ENCODE results near the gene IL22RA1. TPM values are rescaled to one million over a fixed set of nuclear protein-coding genes. Genes with fewer than 3 reads are reported as not detected.

IL22RA1 gene
- total RNA-seq, 1 experiment from 2014 or later: 0.28 TPM

DNA sequence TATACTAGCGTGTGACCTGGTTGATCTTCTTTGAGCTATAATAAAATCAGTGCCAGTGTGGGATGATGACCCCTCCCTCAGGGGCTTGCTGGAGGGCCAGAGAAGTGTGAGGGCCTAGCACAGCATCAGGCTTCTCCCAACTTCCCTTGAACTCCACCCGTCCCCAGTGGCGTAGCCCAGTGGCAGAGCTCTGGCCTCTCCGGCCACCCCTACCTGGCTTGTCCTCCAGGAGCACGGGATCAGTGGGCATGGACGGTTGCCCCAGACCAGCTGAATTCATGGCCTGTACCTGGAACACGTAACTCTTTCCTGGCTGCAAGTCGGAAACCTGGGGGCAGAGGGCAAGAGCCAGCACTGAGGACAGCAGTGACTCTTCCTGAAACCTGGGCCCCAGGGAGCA is 67.0 kb downstream of the IL22RA1 start:
- POLR2A ChIA-PET: no interaction called here
- H3K4me3 Mint-ChIP-seq: no peak overlapping the region
- ATAC-seq: no peak

DNA sequence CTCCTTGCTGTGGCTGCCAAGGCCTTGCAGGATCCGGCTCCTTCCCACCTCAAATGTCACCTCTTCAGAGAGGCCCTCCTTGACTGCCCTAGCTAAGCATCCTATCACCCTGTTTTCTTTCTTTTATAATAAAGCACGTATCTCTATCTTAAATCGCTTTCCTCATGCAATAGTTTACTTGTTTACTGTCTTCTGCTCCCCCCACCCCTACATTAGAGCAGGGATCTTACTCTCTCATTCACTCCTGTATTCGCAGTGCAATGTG is 67.4 kb downstream of the IL22RA1 start:
- ChIA-PET CTCF (interaction anchor here (0.8 kb wide), 1 partner anchor 37 kb away, joined by 3 read pairs; the partner anchor contains the start of gene MYOM3), POLR2A (no interaction called here)
- no peak overlapping the region for H3K4me3 Mint-ChIP-seq
- H3K27ac Mint-ChIP-seq: no peak overlapping the region
- TF ChIP-seq ZNF671 (CRISPR knock-in tag; IDR thresholded peaks at IDR 0.05) (no peak), KAT7 (CRISPR knock-in tag; IDR thresholded peaks at IDR 0.05; ENCODE audit: borderline replicate concordance) (no peak), TCF7 (CRISPR knock-in tag; IDR thresholded peaks at IDR 0.05; ENCODE audit: low read depth) (no peak), PRRX2 (CRISPR knock-in tag; IDR thresholded peaks at IDR 0.05) (no peak), NFATC4 (CRISPR knock-in tag; IDR thresholded peaks at IDR 0.05) (no peak), GABPB1 (CRISPR knock-in tag; IDR thresholded peaks at IDR 0.05) (no peak), TEAD4 (CRISPR knock-in tag; IDR thresholded peaks at IDR 0.05) (no peak), NR3C1 (CRISPR knock-in tag; conservative IDR thresholded peaks at IDR 0.05; ENCODE audit: low read depth) (no peak), CREB1 (CRISPR knock-in tag; IDR thresholded peaks at IDR 0.05) (no peak), RORB (CRISPR knock-in tag; IDR thresholded peaks at IDR 0.05) (no peak)
- TF ChIP-seq, protein P1, sequence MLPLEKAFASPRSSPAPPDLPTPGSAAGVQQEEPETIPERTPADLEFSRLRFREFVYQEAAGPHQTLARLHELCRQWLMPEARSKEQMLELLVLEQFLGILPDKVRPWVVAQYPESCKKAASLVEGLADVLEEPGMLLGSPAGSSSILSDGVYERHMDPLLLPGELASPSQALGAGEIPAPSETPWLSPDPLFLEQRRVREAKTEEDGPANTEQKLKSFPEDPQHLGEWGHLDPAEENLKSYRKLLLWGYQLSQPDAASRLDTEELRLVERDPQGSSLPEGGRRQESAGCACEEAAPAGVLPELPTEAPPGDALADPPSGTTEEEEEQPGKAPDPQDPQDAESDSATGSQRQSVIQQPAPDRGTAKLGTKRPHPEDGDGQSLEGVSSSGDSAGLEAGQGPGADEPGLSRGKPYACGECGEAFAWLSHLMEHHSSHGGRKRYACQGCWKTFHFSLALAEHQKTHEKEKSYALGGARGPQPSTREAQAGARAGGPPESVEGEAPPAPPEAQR (CRISPR knock-in tag; IDR thresholded peaks at IDR 0.05): no peak
- TF ChIP-seq, protein P2, sequence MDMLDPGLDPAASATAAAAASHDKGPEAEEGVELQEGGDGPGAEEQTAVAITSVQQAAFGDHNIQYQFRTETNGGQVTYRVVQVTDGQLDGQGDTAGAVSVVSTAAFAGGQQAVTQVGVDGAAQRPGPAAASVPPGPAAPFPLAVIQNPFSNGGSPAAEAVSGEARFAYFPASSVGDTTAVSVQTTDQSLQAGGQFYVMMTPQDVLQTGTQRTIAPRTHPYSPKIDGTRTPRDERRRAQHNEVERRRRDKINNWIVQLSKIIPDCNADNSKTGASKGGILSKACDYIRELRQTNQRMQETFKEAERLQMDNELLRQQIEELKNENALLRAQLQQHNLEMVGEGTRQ (CRISPR knock-in tag; IDR thresholded peaks at IDR 0.05): no peak
- TF ChIP-seq, protein P3, sequence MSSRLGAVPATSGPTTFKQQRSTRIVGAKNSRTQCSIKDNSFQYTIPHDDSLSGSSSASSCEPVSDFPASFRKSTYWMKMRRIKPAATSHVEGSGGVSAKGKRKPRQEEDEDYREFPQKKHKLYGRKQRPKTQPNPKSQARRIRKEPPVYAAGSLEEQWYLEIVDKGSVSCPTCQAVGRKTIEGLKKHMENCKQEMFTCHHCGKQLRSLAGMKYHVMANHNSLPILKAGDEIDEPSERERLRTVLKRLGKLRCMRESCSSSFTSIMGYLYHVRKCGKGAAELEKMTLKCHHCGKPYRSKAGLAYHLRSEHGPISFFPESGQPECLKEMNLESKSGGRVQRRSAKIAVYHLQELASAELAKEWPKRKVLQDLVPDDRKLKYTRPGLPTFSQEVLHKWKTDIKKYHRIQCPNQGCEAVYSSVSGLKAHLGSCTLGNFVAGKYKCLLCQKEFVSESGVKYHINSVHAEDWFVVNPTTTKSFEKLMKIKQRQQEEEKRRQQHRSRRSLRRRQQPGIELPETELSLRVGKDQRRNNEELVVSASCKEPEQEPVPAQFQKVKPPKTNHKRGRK (CRISPR knock-in tag; IDR thresholded peaks at IDR 0.05; ENCODE audit: borderline replicate concordance): no peak
- TF ChIP-seq, protein P4, sequence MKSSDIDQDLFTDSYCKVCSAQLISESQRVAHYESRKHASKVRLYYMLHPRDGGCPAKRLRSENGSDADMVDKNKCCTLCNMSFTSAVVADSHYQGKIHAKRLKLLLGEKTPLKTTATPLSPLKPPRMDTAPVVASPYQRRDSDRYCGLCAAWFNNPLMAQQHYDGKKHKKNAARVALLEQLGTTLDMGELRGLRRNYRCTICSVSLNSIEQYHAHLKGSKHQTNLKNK (CRISPR knock-in tag; IDR thresholded peaks at IDR 0.05): no peak
- TF ChIP-seq, protein P5, sequence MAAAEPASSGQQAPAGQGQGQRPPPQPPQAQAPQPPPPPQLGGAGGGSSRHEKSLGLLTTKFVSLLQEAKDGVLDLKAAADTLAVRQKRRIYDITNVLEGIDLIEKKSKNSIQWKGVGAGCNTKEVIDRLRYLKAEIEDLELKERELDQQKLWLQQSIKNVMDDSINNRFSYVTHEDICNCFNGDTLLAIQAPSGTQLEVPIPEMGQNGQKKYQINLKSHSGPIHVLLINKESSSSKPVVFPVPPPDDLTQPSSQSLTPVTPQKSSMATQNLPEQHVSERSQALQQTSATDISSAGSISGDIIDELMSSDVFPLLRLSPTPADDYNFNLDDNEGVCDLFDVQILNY (CRISPR knock-in tag; IDR thresholded peaks at IDR 0.05): no peak
- TF ChIP-seq, protein P6, sequence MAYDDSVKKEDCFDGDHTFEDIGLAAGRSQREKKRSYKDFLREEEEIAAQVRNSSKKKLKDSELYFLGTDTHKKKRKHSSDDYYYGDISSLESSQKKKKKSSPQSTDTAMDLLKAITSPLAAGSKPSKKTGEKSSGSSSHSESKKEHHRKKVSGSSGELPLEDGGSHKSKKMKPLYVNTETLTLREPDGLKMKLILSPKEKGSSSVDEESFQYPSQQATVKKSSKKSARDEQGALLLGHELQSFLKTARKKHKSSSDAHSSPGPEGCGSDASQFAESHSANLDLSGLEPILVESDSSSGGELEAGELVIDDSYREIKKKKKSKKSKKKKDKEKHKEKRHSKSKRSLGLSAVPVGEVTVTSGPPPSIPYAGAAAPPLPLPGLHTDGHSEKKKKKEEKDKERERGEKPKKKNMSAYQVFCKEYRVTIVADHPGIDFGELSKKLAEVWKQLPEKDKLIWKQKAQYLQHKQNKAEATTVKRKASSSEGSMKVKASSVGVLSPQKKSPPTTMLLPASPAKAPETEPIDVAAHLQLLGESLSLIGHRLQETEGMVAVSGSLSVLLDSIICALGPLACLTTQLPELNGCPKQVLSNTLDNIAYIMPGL (CRISPR knock-in tag; IDR thresholded peaks at IDR 0.05): no peak
- peaks cover 22% of the 10 kb centered on the region for H3K4me1 Mint-ChIP-seq
- no peak for ATAC-seq
- H3K36me3 Mint-ChIP-seq: no peaks in the 10 kb centered on the region
- no peak for DNase-seq (ENCODE audit: low spot score)
- no peaks in the 10 kb centered on the region for H3K9me3 Mint-ChIP-seq
- H3K27me3 Mint-ChIP-seq (ENCODE audit: low read depth): no peaks in the 10 kb centered on the region

More for the DNA sequence above, 67.0 kb downstream of the IL22RA1 start:
- TF ChIP-seq TEAD4 (CRISPR knock-in tag; IDR thresholded peaks at IDR 0.05): no peak
- no peak for TF ChIP-seq CREB1 (CRISPR knock-in tag; IDR thresholded peaks at IDR 0.05)
- TF ChIP-seq, protein P7, sequence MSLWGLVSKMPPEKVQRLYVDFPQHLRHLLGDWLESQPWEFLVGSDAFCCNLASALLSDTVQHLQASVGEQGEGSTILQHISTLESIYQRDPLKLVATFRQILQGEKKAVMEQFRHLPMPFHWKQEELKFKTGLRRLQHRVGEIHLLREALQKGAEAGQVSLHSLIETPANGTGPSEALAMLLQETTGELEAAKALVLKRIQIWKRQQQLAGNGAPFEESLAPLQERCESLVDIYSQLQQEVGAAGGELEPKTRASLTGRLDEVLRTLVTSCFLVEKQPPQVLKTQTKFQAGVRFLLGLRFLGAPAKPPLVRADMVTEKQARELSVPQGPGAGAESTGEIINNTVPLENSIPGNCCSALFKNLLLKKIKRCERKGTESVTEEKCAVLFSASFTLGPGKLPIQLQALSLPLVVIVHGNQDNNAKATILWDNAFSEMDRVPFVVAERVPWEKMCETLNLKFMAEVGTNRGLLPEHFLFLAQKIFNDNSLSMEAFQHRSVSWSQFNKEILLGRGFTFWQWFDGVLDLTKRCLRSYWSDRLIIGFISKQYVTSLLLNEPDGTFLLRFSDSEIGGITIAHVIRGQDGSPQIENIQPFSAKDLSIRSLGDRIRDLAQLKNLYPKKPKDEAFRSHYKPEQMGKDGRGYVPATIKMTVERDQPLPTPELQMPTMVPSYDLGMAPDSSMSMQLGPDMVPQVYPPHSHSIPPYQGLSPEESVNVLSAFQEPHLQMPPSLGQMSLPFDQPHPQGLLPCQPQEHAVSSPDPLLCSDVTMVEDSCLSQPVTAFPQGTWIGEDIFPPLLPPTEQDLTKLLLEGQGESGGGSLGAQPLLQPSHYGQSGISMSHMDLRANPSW (CRISPR knock-in tag; conservative IDR thresholded peaks at IDR 0.05; ENCODE audit: low read depth): no peak
- TF ChIP-seq GRHL2 (CRISPR knock-in tag; IDR thresholded peaks at IDR 0.05; ENCODE audit: insufficient replicate concordance, severe bottlenecking): no peak
- H3K27me3 Mint-ChIP-seq (ENCODE audit: low read depth): no peaks in the 10 kb centered on the region
- CTCF ChIA-PET: interaction anchor here (0.8 kb wide), 1 partner anchor 36 kb away, joined by 3 read pairs; the partner anchor contains the start of gene MYOM3
- no peaks in the 10 kb centered on the region for H3K9me3 Mint-ChIP-seq
- H3K27ac Mint-ChIP-seq: no peak overlapping the region
- no peak for DNase-seq (ENCODE audit: low spot score)
- H3K4me1 Mint-ChIP-seq: peaks cover 19% of the 10 kb centered on the region
- H3K36me3 Mint-ChIP-seq: no peaks in the 10 kb centered on the region
